Kidney (tissue), 14 donors: ENCODE results near the gene GABRB1. TPM values are rescaled to one million over a fixed set of nuclear protein-coding genes. Genes with fewer than 3 reads are reported as not detected.

Experiments
- DNase-seq, 5 donors: peaks; one replicate each; pipeline ENCODE4 v3.0.0-alpha.2; 2013 to 2020
- FAIRE-seq: peaks from 2 replicates; lab custom pipeline; 2012; peaks lifted over from hg19 to GRCh38; lab: Jason Lieb, UNC
- H3K27ac ChIP-seq, 2 donors: one replicate each; pipeline ENCODE4 v1.7.0; 2013; ENCODE audit warnings: low read depth in 2 of 2, low read length in 2 of 2, inconsistent platforms in 1 of 2
- H3K27me3 ChIP-seq: one replicate; pipeline ENCODE4 v1.7.1; 2013; ENCODE audit warnings: low read length, inconsistent platforms; ENCODE audit not compliant: control insufficient read depth, insufficient read depth
- H3K36me3 ChIP-seq, 3 donors: one replicate each; pipeline versions ENCODE4 v1.7.0 to v1.7.1; 2013; ENCODE audit warnings: low read length in 3 of 3, control low read depth in 1 of 3, inconsistent platforms in 1 of 3; ENCODE audit not compliant: insufficient read depth in 3 of 3, control insufficient read depth in 2 of 3
- H3K4me1 ChIP-seq, 3 donors: one replicate each; pipeline versions ENCODE4 v1.7.0 to v1.7.1; 2013; ENCODE audit warnings: low read length in 3 of 3, inconsistent platforms in 1 of 3, low read depth in 1 of 3; ENCODE audit not compliant: control insufficient read depth in 2 of 3, insufficient read depth in 2 of 3
- H3K4me3 ChIP-seq, 3 donors: one replicate each; pipeline versions ENCODE4 v1.7.0 to v1.8.1; 2013; ENCODE audit warnings: low read length in 3 of 3, control low read depth in 1 of 3, inconsistent platforms in 1 of 3
- H3K9ac ChIP-seq, 3 donors: one replicate each; pipeline versions ENCODE4 v1.7.0 to v1.7.1; 2013; ENCODE audit warnings: low read length in 3 of 3, control low read depth in 1 of 3, inconsistent platforms in 1 of 3
- H3K9me3 ChIP-seq, 3 donors: one replicate each; pipeline versions ENCODE4 v1.7.0 to v1.7.1; 2013; ENCODE audit warnings: low read length in 3 of 3, control low read depth in 1 of 3, inconsistent platforms in 1 of 3; ENCODE audit not compliant: control insufficient read depth in 2 of 3, insufficient read depth in 1 of 3
- intact Hi-C: fragments of 100-400 bp; cut with DNase I; formaldehyde crosslinking; loops from one replicate; pipeline ENCODE4 v1.11.1; 2022
- polyA plus RNA-seq: library from polyadenylated mRNA; stranded (reverse); fragments of 350-450 nt; fragmentation: Illumina TruSeq; extraction: RNeasy Lipid Tissue Mini Kit (QIAGEN cat#74804); gene quantifications from one replicate; pipeline ENCODE4 v1.2.3, GENCODE V29; 2014; ENCODE audit warnings: low read depth, low replicate concordance; ENCODE audit not compliant: insufficient read depth
- total RNA-seq: library from RNA; stranded (reverse); fragmentation: NEBNext Ultra II Directional; extraction: Animal tissue kit (Norgen Biotek cat#: 25700); gene quantifications from one replicate; pipeline ENCODE4 v1.2.1, GENCODE V29; 2021
- TF ChIP-seq, protein P1 (sequence below): IDR thresholded peaks from 3 replicates; pipeline ENCODE4 v1.5.1; 2012; ENCODE audit warnings: mild to moderate bottlenecking, moderate library complexity, borderline replicate concordance; ENCODE audit not compliant: insufficient read depth; ENCODE audit errors: extremely low read depth
- donor health status: control.
- donor health status: control.
- donor health status: control.
- donor health status: control.
- donor health status: control.
- donor health status: DM: yes; HTN: yes; CAD: no.
- donor health status: Normal renal cell carcinoma (clear cell type).

Gene GABRB1
- total and polyA plus RNA-seq, 2 donors from 2014 or later: 0.79 to 0.82 TPM

DNA sequence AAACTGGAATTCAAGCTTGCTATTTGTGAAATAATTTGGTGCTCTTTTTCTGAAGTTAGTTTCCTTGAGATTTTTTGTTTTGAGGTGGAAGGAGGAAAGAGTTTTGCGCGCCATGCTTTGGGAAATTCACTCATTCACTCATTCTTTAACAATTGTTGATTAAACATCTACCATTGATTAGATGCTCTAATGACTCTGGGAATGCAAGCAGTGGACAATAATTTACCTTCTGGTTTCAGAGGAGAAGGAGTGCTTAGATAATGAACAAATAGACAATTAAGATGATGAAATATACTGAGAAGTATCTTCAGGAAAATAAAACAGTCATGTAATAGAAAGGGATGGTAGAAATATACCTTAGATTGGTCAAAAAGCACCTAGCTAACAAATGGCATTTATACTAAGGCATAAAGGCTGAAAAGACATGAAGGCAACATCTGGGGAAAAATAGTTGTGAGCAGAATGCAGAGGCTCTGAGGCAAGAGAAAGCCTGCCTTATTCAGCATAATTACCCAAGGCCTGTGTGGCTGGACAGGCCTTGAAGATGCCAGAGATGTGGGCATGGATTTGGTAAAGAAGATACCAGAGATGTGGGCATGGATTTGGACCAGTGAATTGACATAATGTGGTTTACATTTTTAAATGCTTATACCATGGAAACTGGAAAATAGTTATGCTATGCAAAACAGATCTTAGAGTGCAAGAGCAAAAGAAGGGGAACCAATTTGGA is 434.9 kb downstream of the GABRB1 start:
- H3K9me3 ChIP-seq: no peaks in the 10 kb centered on the region
- FAIRE-seq (peak; percentile 15), DNase-seq (no peak)
- no peak overlapping the region for H3K27ac ChIP-seq
- H3K36me3 ChIP-seq: no peaks in the 10 kb centered on the region
- peaks cover 0 to 10% (median 0%) of the 10 kb centered on the region in 3 donors for H3K4me1 ChIP-seq
- no peak overlapping the region for H3K4me3 ChIP-seq
- intact Hi-C loops: no loop called here
- TF ChIP-seq, protein P1, sequence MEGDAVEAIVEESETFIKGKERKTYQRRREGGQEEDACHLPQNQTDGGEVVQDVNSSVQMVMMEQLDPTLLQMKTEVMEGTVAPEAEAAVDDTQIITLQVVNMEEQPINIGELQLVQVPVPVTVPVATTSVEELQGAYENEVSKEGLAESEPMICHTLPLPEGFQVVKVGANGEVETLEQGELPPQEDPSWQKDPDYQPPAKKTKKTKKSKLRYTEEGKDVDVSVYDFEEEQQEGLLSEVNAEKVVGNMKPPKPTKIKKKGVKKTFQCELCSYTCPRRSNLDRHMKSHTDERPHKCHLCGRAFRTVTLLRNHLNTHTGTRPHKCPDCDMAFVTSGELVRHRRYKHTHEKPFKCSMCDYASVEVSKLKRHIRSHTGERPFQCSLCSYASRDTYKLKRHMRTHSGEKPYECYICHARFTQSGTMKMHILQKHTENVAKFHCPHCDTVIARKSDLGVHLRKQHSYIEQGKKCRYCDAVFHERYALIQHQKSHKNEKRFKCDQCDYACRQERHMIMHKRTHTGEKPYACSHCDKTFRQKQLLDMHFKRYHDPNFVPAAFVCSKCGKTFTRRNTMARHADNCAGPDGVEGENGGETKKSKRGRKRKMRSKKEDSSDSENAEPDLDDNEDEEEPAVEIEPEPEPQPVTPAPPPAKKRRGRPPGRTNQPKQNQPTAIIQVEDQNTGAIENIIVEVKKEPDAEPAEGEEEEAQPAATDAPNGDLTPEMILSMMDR: no peak
- H3K27me3 ChIP-seq: no peaks in the 10 kb centered on the region
- no peak overlapping the region for H3K9ac ChIP-seq

DNA sequence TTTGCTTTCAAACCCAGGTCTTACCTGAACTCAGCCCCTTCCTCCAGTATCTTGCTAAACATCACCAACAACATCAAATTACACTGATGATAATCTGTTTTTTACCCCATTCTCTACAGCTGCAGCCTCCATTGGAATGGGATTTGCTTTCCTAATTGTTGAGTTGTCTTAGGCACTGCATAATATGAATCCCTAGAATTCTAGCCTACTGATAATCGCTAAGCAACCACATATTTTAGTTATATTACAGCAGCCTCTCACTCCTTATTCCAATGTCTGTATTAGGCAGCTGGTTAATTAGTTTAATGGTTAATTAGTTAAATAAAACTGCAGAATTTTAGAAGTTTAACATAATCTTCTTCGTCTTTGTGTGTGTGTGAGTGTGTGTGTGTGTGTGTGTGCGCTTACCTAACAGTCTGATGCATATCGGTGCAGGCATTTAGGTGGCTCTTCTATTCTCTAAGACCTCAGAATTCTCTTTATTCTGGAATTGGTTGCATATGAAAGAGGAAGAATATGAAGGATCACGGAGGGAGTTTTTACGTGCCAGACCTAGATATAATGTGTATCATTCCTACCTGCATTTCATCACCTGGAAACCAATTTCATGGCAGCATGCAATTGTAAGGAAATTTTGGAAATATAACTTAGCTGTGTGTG is 437.5 kb downstream of the GABRB1 start:
- FAIRE-seq (no peak), DNase-seq (peak in 1 of 5 donors; percentile 35)
- H3K27ac ChIP-seq: no peak overlapping the region
- H3K36me3 ChIP-seq: no peaks in the 10 kb centered on the region
- no peaks in the 10 kb centered on the region for H3K9me3 ChIP-seq
- H3K4me3 ChIP-seq: no peak overlapping the region
- H3K9ac ChIP-seq: no peak overlapping the region
- intact Hi-C loops: no loop called here
- no peaks in the 10 kb centered on the region for H3K4me1 ChIP-seq
- TF ChIP-seq, protein P1: no peak
- H3K27me3 ChIP-seq: no peaks in the 10 kb centered on the region

DNA sequence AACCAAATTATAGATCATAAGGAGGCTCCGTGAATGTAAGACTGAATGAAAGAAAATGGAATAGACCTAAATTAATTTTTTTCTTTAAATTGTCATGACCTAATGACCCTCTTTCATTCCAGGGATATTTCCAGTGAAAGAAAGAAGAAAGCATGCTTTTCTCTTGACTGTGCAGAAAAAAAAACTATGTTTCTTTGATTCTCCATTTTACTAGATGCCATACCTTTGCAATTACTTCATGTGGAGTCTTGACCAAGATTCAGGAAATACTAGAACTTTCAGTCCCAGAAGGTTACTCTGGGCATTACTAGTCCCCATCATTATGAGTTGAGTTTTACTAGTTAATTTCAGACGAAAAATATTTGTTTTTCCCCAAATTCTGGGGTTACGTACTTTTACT is 438.6 kb downstream of the GABRB1 start:
- FAIRE-seq (no peak), DNase-seq (no peak)
- Histone ChIP-seq H3K9me3 (no peaks in the 10 kb centered on the region), H3K4me3 (no peak overlapping the region), H3K9ac (no peak overlapping the region), H3K27me3 (no peaks in the 10 kb centered on the region), H3K4me1 (no peaks in the 10 kb centered on the region), H3K36me3 (no peaks in the 10 kb centered on the region), H3K27ac (no peak overlapping the region)
- intact Hi-C loops: no loop called here
- TF ChIP-seq, protein P1: no peak
